ENCODE measurements around the gene SDHC.
A peak's percentile ranks its signal among the peaks of the same experiment; 100 is the strongest.
"Not testable (repeated sequence)": the region's sequence is repeated elsewhere in the genome, so short reads cannot be mapped to it uniquely, and the experiment has no call there.

SDHC gene

GRCh38 chr1:161313554-161314200 lies 504 bp upstream of the SDHC start:
- H3K27ac ChIP-seq (ENCODE audit: low read depth, low read length), result peak overlapping the region; percentile 39
- no peaks in the 10 kb centered on the region for H3K36me3 ChIP-seq (ENCODE audit: control insufficient read depth, insufficient read depth, low read length)
- H3K27me3 ChIP-seq (ENCODE audit: insufficient read depth, low read length, poor library complexity), result no peaks in the 10 kb centered on the region
- H4K8ac ChIP-seq (ENCODE audit: low read depth, low read length), result no peak overlapping the region
- DNase-seq, result no peak
- peak overlapping the region; percentile 87 for H3K56ac ChIP-seq (ENCODE audit: low read length)
- no peak overlapping the region for H3K18ac ChIP-seq (ENCODE audit: low read length)
- H3K79me1 ChIP-seq (ENCODE audit: low read length), result peaks cover 3% of the 10 kb centered on the region
- H4K5ac ChIP-seq (ENCODE audit: low read length), result no peak overlapping the region
- H3K4me1 ChIP-seq (ENCODE audit: control insufficient read depth, low read depth, low read length), result peaks cover 2% of the 10 kb centered on the region
- H3K9ac ChIP-seq (ENCODE audit: low read length), result peak overlapping the region; percentile 86
- H3K79me2 ChIP-seq (ENCODE audit: control insufficient read depth, insufficient read depth, low read length), result peaks cover 6% of the 10 kb centered on the region
- no peak overlapping the region for H2BK120ac ChIP-seq (ENCODE audit: low read depth, low read length)
- H3K4me3 ChIP-seq (ENCODE audit: low read length), result peak overlapping the region; percentile 10
- H3K4me2 ChIP-seq (ENCODE audit: low read length), result peak overlapping the region; percentile 48
- H2AK5ac ChIP-seq (ENCODE audit: low read length), result no peak overlapping the region
- no peak overlapping the region for H2BK5ac ChIP-seq (ENCODE audit: low read length)
- H3K23ac ChIP-seq (ENCODE audit: low read length), result no peak overlapping the region
- no CpG with 5 or more reads among the region's 28 CpGs for WGBS (ENCODE audit: extremely low coverage, insufficient coverage, low lambda C conversion rate)
- H3K4ac ChIP-seq (ENCODE audit: low read depth, low read length), result no peak overlapping the region
- no peak overlapping the region for H2BK15ac ChIP-seq (replicated peaks; ENCODE audit: low read depth)

GRCh38 chr1:161315841-161316674 lies 1.9 kb downstream of the SDHC start:
- H2BK5ac ChIP-seq (ENCODE audit: low read length); H3K18ac ChIP-seq (ENCODE audit: low read length); H3K4me2 ChIP-seq (ENCODE audit: low read length); H3K79me2 ChIP-seq (ENCODE audit: control insufficient read depth, insufficient read depth, low read length); H2BK15ac ChIP-seq (replicated peaks; ENCODE audit: low read depth); H3K36me3 ChIP-seq (ENCODE audit: control insufficient read depth, insufficient read depth, low read length); H3K4me3 ChIP-seq (ENCODE audit: low read length); H3K23ac ChIP-seq (ENCODE audit: low read length); H3K27me3 ChIP-seq (ENCODE audit: insufficient read depth, low read length, poor library complexity); H4K5ac ChIP-seq (ENCODE audit: low read length); H4K8ac ChIP-seq (ENCODE audit: low read depth, low read length); H3K27ac ChIP-seq (ENCODE audit: low read depth, low read length); H3K4ac ChIP-seq (ENCODE audit: low read depth, low read length); H2AK5ac ChIP-seq (ENCODE audit: low read length); H3K4me1 ChIP-seq (ENCODE audit: control insufficient read depth, low read depth, low read length); H3K79me1 ChIP-seq (ENCODE audit: low read length); H3K56ac ChIP-seq (ENCODE audit: low read length); H3K9ac ChIP-seq (ENCODE audit: low read length); H2BK120ac ChIP-seq (ENCODE audit: low read depth, low read length): not testable (repeated sequence)
- peak; percentile 72 for DNase-seq
- WGBS (ENCODE audit: extremely low coverage, insufficient coverage, low lambda C conversion rate), result no CpG with 5 or more reads among the region's 17 CpGs

- H3K4me3 ChIP-seq (ENCODE audit: low read length), result no peak overlapping the region
- H3K18ac ChIP-seq (ENCODE audit: low read length), result no peak overlapping the region
- H3K4ac ChIP-seq (ENCODE audit: low read depth, low read length), result no peak overlapping the region
- no peak overlapping the region for H3K27ac ChIP-seq (ENCODE audit: low read depth, low read length)
- no peak for DNase-seq
- peaks cover 4% of the 10 kb centered on the region for H3K79me2 ChIP-seq (ENCODE audit: control insufficient read depth, insufficient read depth, low read length)
- H2BK5ac ChIP-seq (ENCODE audit: low read length), result no peak overlapping the region
- H2BK120ac ChIP-seq (ENCODE audit: low read depth, low read length), result no peak overlapping the region
- H2BK15ac ChIP-seq (replicated peaks; ENCODE audit: low read depth), result no peak overlapping the region
- no peak overlapping the region for H3K56ac ChIP-seq (ENCODE audit: low read length)
- no peak overlapping the region for H4K5ac ChIP-seq (ENCODE audit: low read length)
- no peak overlapping the region for H3K4me2 ChIP-seq (ENCODE audit: low read length)
- H3K36me3 ChIP-seq (ENCODE audit: control insufficient read depth, insufficient read depth, low read length), result no peaks in the 10 kb centered on the region
- H3K23ac ChIP-seq (ENCODE audit: low read length), result no peak overlapping the region
- no CpG with 5 or more reads among the region's 4 CpGs for WGBS (ENCODE audit: extremely low coverage, insufficient coverage, low lambda C conversion rate)
- H3K27me3 ChIP-seq (ENCODE audit: insufficient read depth, low read length, poor library complexity), result no peaks in the 10 kb centered on the region
- peaks cover 5% of the 10 kb centered on the region for H3K79me1 ChIP-seq (ENCODE audit: low read length)
- H3K4me1 ChIP-seq (ENCODE audit: control insufficient read depth, low read depth, low read length), result no peaks in the 10 kb centered on the region
- H4K8ac ChIP-seq (ENCODE audit: low read depth, low read length), result no peak overlapping the region
- H3K9ac ChIP-seq (ENCODE audit: low read length), result no peak overlapping the region
- no peak overlapping the region for H2AK5ac ChIP-seq (ENCODE audit: low read length)
Observed at GRCh38 chr1:161324020-161324419, 9.8 kb downstream of the SDHC start.

- no peak overlapping the region for H2BK120ac ChIP-seq (ENCODE audit: low read depth, low read length)
- no peaks in the 10 kb centered on the region for H3K79me1 ChIP-seq (ENCODE audit: low read length)
- peak overlapping the region; percentile 5 for H3K56ac ChIP-seq (ENCODE audit: low read length)
- H4K8ac ChIP-seq (ENCODE audit: low read depth, low read length), result no peak overlapping the region
- no peak overlapping the region for H3K4ac ChIP-seq (ENCODE audit: low read depth, low read length)
- no CpG with 5 or more reads among the region's 4 CpGs for WGBS (ENCODE audit: extremely low coverage, insufficient coverage, low lambda C conversion rate)
- no peak overlapping the region for H2BK5ac ChIP-seq (ENCODE audit: low read length)
- H3K36me3 ChIP-seq (ENCODE audit: control insufficient read depth, insufficient read depth, low read length), result no peaks in the 10 kb centered on the region
- DNase-seq, result peak; percentile 90
- no peak overlapping the region for H3K4me2 ChIP-seq (ENCODE audit: low read length)
- no peak overlapping the region for H4K5ac ChIP-seq (ENCODE audit: low read length)
- H3K27ac ChIP-seq (ENCODE audit: low read depth, low read length), result peak overlapping the region; percentile 73
- no peaks in the 10 kb centered on the region for H3K79me2 ChIP-seq (ENCODE audit: control insufficient read depth, insufficient read depth, low read length)
- no peak overlapping the region for H3K23ac ChIP-seq (ENCODE audit: low read length)
- H3K9ac ChIP-seq (ENCODE audit: low read length), result no peak overlapping the region
- H3K27me3 ChIP-seq (ENCODE audit: insufficient read depth, low read length, poor library complexity), result no peaks in the 10 kb centered on the region
- no peak overlapping the region for H3K18ac ChIP-seq (ENCODE audit: low read length)
- no peaks in the 10 kb centered on the region for H3K4me1 ChIP-seq (ENCODE audit: control insufficient read depth, low read depth, low read length)
- H3K4me3 ChIP-seq (ENCODE audit: low read length), result no peak overlapping the region
- no peak overlapping the region for H2AK5ac ChIP-seq (ENCODE audit: low read length)
- no peak overlapping the region for H2BK15ac ChIP-seq (replicated peaks; ENCODE audit: low read depth)
Observed at GRCh38 chr1:161330346-161330745, 16.2 kb downstream of the SDHC start.

- Histone ChIP-seq H3K79me2 (ENCODE audit: control insufficient read depth, insufficient read depth, low read length) (no peaks in the 10 kb centered on the region), H2BK120ac (ENCODE audit: low read depth, low read length) (no peak overlapping the region), H2AK5ac (ENCODE audit: low read length) (no peak overlapping the region), H3K27ac (ENCODE audit: low read depth, low read length) (no peak overlapping the region), H4K8ac (ENCODE audit: low read depth, low read length) (no peak overlapping the region), H2BK15ac (replicated peaks; ENCODE audit: low read depth) (no peak overlapping the region), H3K4ac (ENCODE audit: low read depth, low read length) (no peak overlapping the region), H3K27me3 (ENCODE audit: insufficient read depth, low read length, poor library complexity) (no peaks in the 10 kb centered on the region), H3K4me1 (ENCODE audit: control insufficient read depth, low read depth, low read length) (no peaks in the 10 kb centered on the region), H3K56ac (ENCODE audit: low read length) (no peak overlapping the region), H3K23ac (ENCODE audit: low read length) (no peak overlapping the region), H2BK5ac (ENCODE audit: low read length) (no peak overlapping the region), H3K4me3 (ENCODE audit: low read length) (no peak overlapping the region), H3K4me2 (ENCODE audit: low read length) (no peak overlapping the region), H3K9ac (ENCODE audit: low read length) (no peak overlapping the region), H3K79me1 (ENCODE audit: low read length) (peaks cover 1% of the 10 kb centered on the region), H3K18ac (ENCODE audit: low read length) (no peak overlapping the region), H3K36me3 (ENCODE audit: control insufficient read depth, insufficient read depth, low read length) (peaks cover 2% of the 10 kb centered on the region), H4K5ac (ENCODE audit: low read length) (no peak overlapping the region)
- DNase-seq, result no peak
- no CpG with 5 or more reads among the region's 9 CpGs for WGBS (ENCODE audit: extremely low coverage, insufficient coverage, low lambda C conversion rate)
Observed at GRCh38 chr1:161333166-161333565, 19.0 kb downstream of the SDHC start.
